ENCODE data around the gene CABP1.

Gene CABP1

GRCh38 chr12:120686690-120687577 lies 46.5 kb downstream of the CABP1 start, which contains the start of gene MLEC:
MLEC (plus strand) TSS chr12:120687149; CDS start chr12:120687297, 148 bp downstream.
- TF ChIP-seq, protein P1, sequence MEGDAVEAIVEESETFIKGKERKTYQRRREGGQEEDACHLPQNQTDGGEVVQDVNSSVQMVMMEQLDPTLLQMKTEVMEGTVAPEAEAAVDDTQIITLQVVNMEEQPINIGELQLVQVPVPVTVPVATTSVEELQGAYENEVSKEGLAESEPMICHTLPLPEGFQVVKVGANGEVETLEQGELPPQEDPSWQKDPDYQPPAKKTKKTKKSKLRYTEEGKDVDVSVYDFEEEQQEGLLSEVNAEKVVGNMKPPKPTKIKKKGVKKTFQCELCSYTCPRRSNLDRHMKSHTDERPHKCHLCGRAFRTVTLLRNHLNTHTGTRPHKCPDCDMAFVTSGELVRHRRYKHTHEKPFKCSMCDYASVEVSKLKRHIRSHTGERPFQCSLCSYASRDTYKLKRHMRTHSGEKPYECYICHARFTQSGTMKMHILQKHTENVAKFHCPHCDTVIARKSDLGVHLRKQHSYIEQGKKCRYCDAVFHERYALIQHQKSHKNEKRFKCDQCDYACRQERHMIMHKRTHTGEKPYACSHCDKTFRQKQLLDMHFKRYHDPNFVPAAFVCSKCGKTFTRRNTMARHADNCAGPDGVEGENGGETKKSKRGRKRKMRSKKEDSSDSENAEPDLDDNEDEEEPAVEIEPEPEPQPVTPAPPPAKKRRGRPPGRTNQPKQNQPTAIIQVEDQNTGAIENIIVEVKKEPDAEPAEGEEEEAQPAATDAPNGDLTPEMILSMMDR (IDR thresholded peaks at IDR 0.05; ENCODE audit: low read depth, low read length) = no peak; the same call in 1 of the 2 replicates
- DNase-seq (ENCODE audit: extremely low read depth, low read depth) = peak; percentile 90

GRCh38 chr12:120687578-120688289 lies 47.3 kb downstream of the CABP1 start:
- no peak for DNase-seq (ENCODE audit: extremely low read depth, low read depth)
- TF ChIP-seq, protein P1 (IDR thresholded peaks at IDR 0.05; ENCODE audit: low read depth, low read length) = no peak; the same call in 1 of the 2 replicates

DNA sequence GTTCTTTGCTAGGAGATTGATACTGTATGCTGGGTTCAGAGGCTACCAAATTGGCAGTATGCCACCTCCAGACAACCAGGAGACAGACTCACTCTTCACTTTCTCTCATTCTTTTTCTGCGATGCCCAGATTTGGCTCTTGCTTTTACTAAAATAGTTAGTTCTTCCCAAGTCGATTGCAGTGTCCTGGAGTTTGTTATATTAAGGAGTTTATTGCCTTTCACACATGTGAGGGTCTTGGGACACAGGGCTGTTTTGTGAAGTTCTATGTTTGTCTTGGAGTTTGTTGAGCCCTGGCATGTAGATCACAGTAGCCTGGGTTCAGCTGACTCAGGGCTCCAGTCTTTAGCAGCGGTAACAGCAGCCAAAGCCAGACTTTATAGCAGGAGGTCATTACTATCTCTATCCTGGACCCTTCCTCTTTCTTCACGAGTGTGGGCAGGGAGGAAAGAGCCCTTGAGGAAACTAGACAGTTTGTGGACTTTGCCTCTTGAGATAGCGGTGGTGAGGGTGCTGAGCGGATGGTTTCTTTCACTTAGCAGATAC lies 48.2 kb downstream of the CABP1 start:
- TF ChIP-seq, protein P1 (IDR thresholded peaks at IDR 0.05; ENCODE audit: low read depth, low read length) = no peak
- DNase-seq (ENCODE audit: extremely low read depth, low read depth) = no peak

- no peak for DNase-seq (ENCODE audit: extremely low read depth, low read depth)
- TF ChIP-seq, protein P1 (IDR thresholded peaks at IDR 0.05; ENCODE audit: low read depth, low read length) = no peak
Measured at GRCh38 chr12:120689397-120690082, 49.1 kb downstream of the CABP1 start.

DNA sequence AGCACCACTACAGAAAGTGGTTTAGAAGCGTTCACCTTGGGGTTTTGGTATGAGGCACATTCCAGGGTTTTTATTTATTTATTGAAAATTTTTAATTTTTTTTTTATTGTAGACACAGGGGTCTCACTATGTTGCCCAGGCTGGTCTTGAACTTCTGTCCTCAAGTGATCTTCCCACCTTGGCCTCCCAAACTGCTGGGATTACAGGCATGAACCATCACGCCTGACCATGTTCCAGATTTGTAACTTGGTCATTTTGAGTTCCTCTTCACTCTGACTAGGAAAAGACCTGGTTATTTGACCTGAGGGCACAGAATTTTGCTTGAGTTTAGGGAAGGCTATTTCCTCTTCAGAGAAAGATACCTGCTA lies 49.6 kb downstream of the CABP1 start:
- no peak for DNase-seq (ENCODE audit: extremely low read depth, low read depth)

GRCh38 chr12:120690978-120691377 lies 50.6 kb downstream of the CABP1 start:
- TF ChIP-seq, protein P1 (IDR thresholded peaks at IDR 0.05; ENCODE audit: low read depth, low read length) = no peak
- no peak for DNase-seq (ENCODE audit: extremely low read depth, low read depth)

More for the DNA sequence above, 49.6 kb downstream of the CABP1 start:
- TF ChIP-seq, protein P1 (IDR thresholded peaks at IDR 0.05; ENCODE audit: low read depth, low read length) = no peak

Data from AG09319 (cell line).